Liver (tissue), 9 donors: ENCODE results near the gene GUCA1A. TPM values are rescaled to one million over a fixed set of nuclear protein-coding genes. Genes with fewer than 3 reads are reported as not detected.

Experiments used
- DNase-seq: peaks from one replicate; pipeline ENCODE4 v3.0.0-alpha.2; 2017; ENCODE audit warnings: low spot score
- H3K27ac ChIP-seq, 2 donors: one replicate each; pipeline ENCODE4 v1.7.0; 2013; ENCODE audit warnings: inconsistent platforms in 2 of 2, low read length in 2 of 2, control low read depth in 1 of 2, low read depth in 1 of 2, mild to moderate bottlenecking in 1 of 2
- H3K27me3 ChIP-seq, 4 donors: one replicate each; pipeline versions ENCODE4 v1.6.1 to v1.7.0; 2013; ENCODE audit warnings: low read length in 3 of 4, inconsistent platforms in 1 of 4, mild to moderate bottlenecking in 1 of 4, moderate library complexity in 1 of 4; ENCODE audit not compliant: control insufficient read depth in 4 of 4, insufficient read depth in 4 of 4
- H3K36me3 ChIP-seq, 4 donors: one replicate each; pipeline versions ENCODE4 v1.6.1 to v1.7.0; 2013; ENCODE audit warnings: low read length in 3 of 4, mild to moderate bottlenecking in 3 of 4, low read depth in 1 of 4, moderate library complexity in 1 of 4; ENCODE audit not compliant: control insufficient read depth in 4 of 4, insufficient read depth in 3 of 4
- H3K4me1 ChIP-seq, 4 donors: one replicate each; pipeline versions ENCODE4 v1.6.1 to v1.7.0; 2013; ENCODE audit warnings: low read length in 3 of 4, mild to moderate bottlenecking in 3 of 4, moderate library complexity in 1 of 4; ENCODE audit not compliant: control insufficient read depth in 4 of 4, insufficient read depth in 4 of 4
- H3K4me3 ChIP-seq, 3 donors: one replicate each; pipeline versions ENCODE4 v1.6.1 to v1.7.0; 2013; ENCODE audit warnings: low read length in 3 of 3, control low read depth in 1 of 3, low read depth in 1 of 3, mild to moderate bottlenecking in 1 of 3
- H3K9ac ChIP-seq, 2 donors: one replicate each; pipeline ENCODE4 v1.7.0; 2013; ENCODE audit warnings: low read length in 2 of 2, mild to moderate bottlenecking in 2 of 2, moderate library complexity in 2 of 2, control low read depth in 1 of 2, low read depth in 1 of 2
- H3K9me3 ChIP-seq, 4 donors: one replicate each; pipeline versions ENCODE4 v1.6.1 to v1.7.0; 2013; ENCODE audit warnings: low read length in 3 of 4; ENCODE audit not compliant: control insufficient read depth in 4 of 4
- ATF3 ChIP-seq: IDR thresholded peaks from 2 replicates; pipeline ENCODE4 v1.6.1; 2016; ENCODE audit warnings: antibody characterized with exemption
- CTCF ChIP-seq: fragments of 150-350 bp; IDR thresholded peaks from 2 replicates; pipeline ENCODE4 v1.5.1; 2017; ENCODE audit warnings: improper control_type of control experiment, low read depth, low read length; ENCODE audit not compliant: missing input control
- EGR1 ChIP-seq, 2 donors: IDR thresholded peaks; 2 replicates each; pipeline ENCODE4 v1.6.1; 2016 to 2018; ENCODE audit warnings: antibody characterized with exemption in 2 of 2, low read depth in 2 of 2
- FOXA1 ChIP-seq: IDR thresholded peaks from 2 replicates; pipeline ENCODE4 v1.6.1; 2016; ENCODE audit warnings: antibody characterized with exemption
- FOXA2 ChIP-seq: IDR thresholded peaks from 2 replicates; pipeline ENCODE4 v1.6.1; 2016; ENCODE audit warnings: antibody characterized with exemption
- GABPA ChIP-seq, 2 donors: IDR thresholded peaks in 1 of 2; conservative IDR thresholded peaks in 1 of 2; 2 replicates each; pipeline ENCODE4 v1.6.1; 2016; ENCODE audit warnings: antibody characterized with exemption in 2 of 2, mild to moderate bottlenecking in 1 of 2, moderate library complexity in 1 of 2
- HNF4A ChIP-seq, 2 donors: conservative IDR thresholded peaks; 2 replicates each; pipeline ENCODE4 v1.6.1; 2016; ENCODE audit warnings: antibody characterized with exemption in 2 of 2, mild to moderate bottlenecking in 2 of 2
- JUND ChIP-seq, 2 donors: IDR thresholded peaks; 2 replicates each; pipeline ENCODE4 v1.6.1; 2016; ENCODE audit warnings: antibody characterized with exemption in 2 of 2
- MAX ChIP-seq: IDR thresholded peaks from 2 replicates; pipeline ENCODE4 v1.6.1; 2016; ENCODE audit warnings: antibody characterized with exemption
- REST ChIP-seq: IDR thresholded peaks from 2 replicates; pipeline ENCODE4 v1.6.1; 2016; ENCODE audit warnings: antibody characterized with exemption, mild to moderate bottlenecking
- RXRA ChIP-seq, 2 donors: IDR thresholded peaks; 2 replicates each; pipeline ENCODE4 v1.6.1; 2017 to 2018; ENCODE audit warnings: antibody characterized with exemption in 2 of 2, mild to moderate bottlenecking in 1 of 2
- SP1 ChIP-seq: IDR thresholded peaks from 2 replicates; pipeline ENCODE4 v1.6.1; 2018; ENCODE audit warnings: antibody characterized with exemption, mild to moderate bottlenecking
- TAF1 ChIP-seq: conservative IDR thresholded peaks from 2 replicates; pipeline ENCODE4 v1.6.1; 2016; ENCODE audit warnings: antibody characterized with exemption, mild to moderate bottlenecking
- YY1 ChIP-seq: IDR thresholded peaks from 2 replicates; pipeline ENCODE4 v1.6.1; 2016; ENCODE audit warnings: antibody characterized with exemption, mild to moderate bottlenecking
- ZBTB33 ChIP-seq: IDR thresholded peaks from 2 replicates; pipeline ENCODE4 v1.6.1; 2016; ENCODE audit warnings: antibody characterized with exemption
- WGBS: extraction: QIAGEN DNeasy Blood & Tissue Kit; methylation state at CpG from one replicate; pipeline ENCODE4 v1.1.7; 2013; 5-methylcytosine and 5-hydroxymethylcytosine counted together
- polyA plus RNA-seq, 2 donors: library from polyadenylated mRNA; stranded (reverse) in 1 of 2; unstranded in 1 of 2; fragments of 200-250 nt in 1 of 2; fragments of >200 nt in 1 of 2; fragmentation: Nextera tagmentation in 1 of 2; extraction: Ambion mirVana in 1 of 2; gene quantifications; one replicate each; pipeline versions ENCODE4 v1.2.1 to v1.2.3, GENCODE V29; 2013 to 2015
- total RNA-seq, 2 donors: library from RNA; depleted of rRNA; stranded (reverse); fragments of >200 nt; gene quantifications; one replicate each; pipeline ENCODE4 v1.2.3, GENCODE V29; 2014
- donor health status: healthy.
- donor health status: healthy.
- donor health status: healthy.
- donor health status: healthy.
- donor health status: healthy.

The GUCA1A gene
- total and polyA plus RNA-seq, 4 donors: not detected

- H3K36me3 ChIP-seq: no peaks in the 10 kb centered on the region
- no peaks in the 10 kb centered on the region for H3K27me3 ChIP-seq
- no peak overlapping the region for H3K4me3 ChIP-seq
- 53% methylated on average over 9 of the region's 9 CpGs for WGBS
- no peak for DNase-seq
- peaks cover 0 to 22% (median 17%) of the 10 kb centered on the region in 4 donors for H3K4me1 ChIP-seq
- no peaks in the 10 kb centered on the region for H3K9me3 ChIP-seq
- no peak overlapping the region for H3K9ac ChIP-seq
- H3K27ac ChIP-seq: peak overlapping the region; percentile 27 to 69
- TF ChIP-seq SP1 (no peak), EGR1 (IDR thresholded peaks at IDR 0.05; ENCODE audit: low read depth in 2 of 2) (no peak), ZBTB33 (no peak), TAF1 (no peak), ATF3 (no peak), REST (no peak), FOXA1 (no peak), RXRA (IDR thresholded peaks at IDR 0.05) (no peak), HNF4A (conservative IDR thresholded peaks at IDR 0.05) (no peak), YY1 (no peak), FOXA2 (no peak), MAX (no peak), GABPA (IDR thresholded peaks at IDR 0.05 in 1 of 2, conservative IDR thresholded peaks at IDR 0.05 in 1 of 2) (no peak), CTCF (no peak)
Measured at GRCh38 chr6:42227173-42227850, 54.1 kb downstream of the GUCA1A start.

- no peak overlapping the region for H3K4me3 ChIP-seq
- H3K9ac ChIP-seq: no peak overlapping the region
- no peaks in the 10 kb centered on the region for H3K36me3 ChIP-seq
- no peaks in the 10 kb centered on the region for H3K9me3 ChIP-seq
- H3K27ac ChIP-seq: no peak overlapping the region
- no peak for DNase-seq
- 97% methylated on average over 15 of the region's 15 CpGs for WGBS
- H3K27me3 ChIP-seq: no peaks in the 10 kb centered on the region
- peaks cover 0 to 22% (median 17%) of the 10 kb centered on the region in 4 donors for H3K4me1 ChIP-seq
- no peak for TF ChIP-seq FOXA2
- TF ChIP-seq RXRA (IDR thresholded peaks at IDR 0.05): no peak
- no peak for TF ChIP-seq GABPA (IDR thresholded peaks at IDR 0.05 in 1 of 2, conservative IDR thresholded peaks at IDR 0.05 in 1 of 2)
- TF ChIP-seq JUND (IDR thresholded peaks at IDR 0.05): no peak
- no peak for TF ChIP-seq HNF4A (conservative IDR thresholded peaks at IDR 0.05)
Measured at GRCh38 chr6:42228305-42228704, 55.1 kb downstream of the GUCA1A start.

Other genes starting within 250 kb of the GUCA1A start
- 10 to 100 TPM; 24.8 to 54.3 TPM for gene CCND3, start 231.6 kb upstream of the GUCA1A start, total RNA-seq
- gene CCND3, start 231.6 kb upstream of the GUCA1A start, polyA plus RNA-seq: 10 to 100 TPM; 11.6 to 21.7 TPM
- gene TAF8, start 122.8 kb upstream of the GUCA1A start, total RNA-seq: 10 to 100 TPM in 1 of 2 donors, 1 to 10 TPM in 1; 9.0 to 11.3 TPM
- 1 to 10 TPM; 3.9 to 5.9 TPM for gene TAF8, start 122.8 kb upstream of the GUCA1A start, polyA plus RNA-seq
- under 1 TPM in 1 of 2 donors, not detected in 1; 0.25 TPM for gene C6orf132, start 30.7 kb upstream of the GUCA1A start, total RNA-seq
- under 1 TPM; 0.07 to 0.24 TPM for gene C6orf132, start 30.7 kb upstream of the GUCA1A start, polyA plus RNA-seq
- under 1 TPM; 0.17 to 0.47 TPM for gene GUCA1B, start 21.6 kb downstream of the GUCA1A start, total RNA-seq
- gene GUCA1B, start 21.6 kb downstream of the GUCA1A start, polyA plus RNA-seq: under 1 TPM in 1 of 2 donors, not detected in 1; 0.32 TPM
- 10 to 100 TPM; 22.8 to 26.8 TPM for gene MRPS10, start 44.5 kb downstream of the GUCA1A start, total RNA-seq
- gene MRPS10, start 44.5 kb downstream of the GUCA1A start, polyA plus RNA-seq: 10 to 100 TPM; 20.1 to 25.0 TPM